MM.1S (cell line): ENCODE results near the gene BTBD9.

Source experiments
- EZH2 ChIP-seq: fragments of 300-600 bp; sonication (generic); optimal IDR thresholded peaks from 2 replicates; pipeline ENCODE3; 2017; ENCODE audit warnings: low read depth, mild to moderate bottlenecking, antibody characterized with exemption, low read length, mixed read lengths
- TF ChIP-seq, protein P1 (sequence below): fragments of 300-600 bp; sonication (generic); IDR thresholded peaks from 2 replicates; pipeline ENCODE4 v1.5.1; 2016; ENCODE audit warnings: antibody characterized with exemption, low read length, mixed read lengths

DNA sequence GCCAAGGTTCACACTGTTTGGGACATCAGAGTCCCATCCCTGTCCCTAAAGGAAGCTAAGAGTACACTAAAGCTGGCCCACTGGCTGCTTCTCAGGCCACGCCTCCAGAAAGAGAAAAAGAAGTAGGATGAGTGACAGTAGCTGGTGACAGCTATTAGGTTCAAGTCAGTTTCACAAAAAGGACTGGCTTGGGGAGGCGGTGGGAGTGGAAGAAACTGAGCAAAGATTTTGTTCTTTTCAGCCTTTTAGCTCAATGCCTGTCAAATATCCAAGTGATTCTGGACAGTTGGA, 445.5 kb downstream of the BTBD9 start:
- TF ChIP-seq, protein P1, sequence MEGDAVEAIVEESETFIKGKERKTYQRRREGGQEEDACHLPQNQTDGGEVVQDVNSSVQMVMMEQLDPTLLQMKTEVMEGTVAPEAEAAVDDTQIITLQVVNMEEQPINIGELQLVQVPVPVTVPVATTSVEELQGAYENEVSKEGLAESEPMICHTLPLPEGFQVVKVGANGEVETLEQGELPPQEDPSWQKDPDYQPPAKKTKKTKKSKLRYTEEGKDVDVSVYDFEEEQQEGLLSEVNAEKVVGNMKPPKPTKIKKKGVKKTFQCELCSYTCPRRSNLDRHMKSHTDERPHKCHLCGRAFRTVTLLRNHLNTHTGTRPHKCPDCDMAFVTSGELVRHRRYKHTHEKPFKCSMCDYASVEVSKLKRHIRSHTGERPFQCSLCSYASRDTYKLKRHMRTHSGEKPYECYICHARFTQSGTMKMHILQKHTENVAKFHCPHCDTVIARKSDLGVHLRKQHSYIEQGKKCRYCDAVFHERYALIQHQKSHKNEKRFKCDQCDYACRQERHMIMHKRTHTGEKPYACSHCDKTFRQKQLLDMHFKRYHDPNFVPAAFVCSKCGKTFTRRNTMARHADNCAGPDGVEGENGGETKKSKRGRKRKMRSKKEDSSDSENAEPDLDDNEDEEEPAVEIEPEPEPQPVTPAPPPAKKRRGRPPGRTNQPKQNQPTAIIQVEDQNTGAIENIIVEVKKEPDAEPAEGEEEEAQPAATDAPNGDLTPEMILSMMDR: no peak
- TF ChIP-seq EZH2: no peak
